SKM-1 treated with dmso at 0.1 percent for 144 hours (cell line): ENCODE data around the gene CD81.

ENCODE experiments used
- DNase-seq: peaks from one replicate; lab custom pipeline; 2025; ENCODE audit not compliant: unreplicated experiment; lab: John Stamatoyannopoulos, UW

CD81 gene

DNA sequence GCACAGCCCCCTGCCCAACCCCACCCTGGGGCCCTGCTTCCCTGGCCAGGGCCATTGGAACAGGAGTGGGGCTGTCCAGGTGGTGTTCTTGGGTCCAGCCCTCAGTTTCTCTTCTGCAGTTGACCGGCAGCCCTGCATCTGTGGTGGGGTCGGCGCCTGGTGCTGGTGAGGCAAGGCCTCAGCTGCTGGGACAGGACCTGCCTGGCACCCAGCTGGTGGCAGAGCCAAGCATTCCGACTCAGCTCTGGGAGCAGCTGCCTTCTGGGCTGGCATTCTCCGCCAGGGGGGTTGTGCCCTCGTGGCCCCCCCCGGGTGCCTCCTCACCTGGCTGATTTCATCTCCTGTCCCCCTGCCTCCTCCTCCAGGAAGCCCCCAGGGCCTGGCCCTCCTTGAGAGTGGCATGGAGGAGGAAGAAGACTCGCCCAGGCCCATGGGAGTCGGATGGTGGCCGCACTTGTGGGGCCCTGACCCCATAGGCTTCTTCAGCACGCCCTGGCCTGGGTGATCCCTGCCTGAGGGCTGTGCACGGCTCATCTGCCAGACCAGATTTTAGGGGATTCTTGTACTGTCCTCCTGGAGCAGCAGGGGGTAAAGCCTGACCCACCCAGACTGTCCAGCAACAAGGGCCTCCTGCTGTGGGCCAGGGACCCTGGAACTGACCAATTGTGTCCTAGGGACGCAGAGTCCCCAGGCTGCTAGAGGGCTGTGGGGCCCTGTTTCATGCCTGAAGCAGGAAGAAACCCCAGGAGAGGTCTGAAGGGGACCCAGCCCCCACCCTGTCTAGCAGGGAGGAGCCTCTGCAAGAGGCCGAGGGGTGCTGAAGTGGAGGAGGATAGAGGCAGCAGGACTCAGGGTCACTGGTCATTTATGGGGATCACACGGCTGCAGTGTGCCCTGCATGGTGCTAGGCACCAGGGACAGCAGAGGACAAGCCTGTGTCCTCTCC, 11.6 kb downstream of the CD81 start:
- no peak for DNase-seq

DNA sequence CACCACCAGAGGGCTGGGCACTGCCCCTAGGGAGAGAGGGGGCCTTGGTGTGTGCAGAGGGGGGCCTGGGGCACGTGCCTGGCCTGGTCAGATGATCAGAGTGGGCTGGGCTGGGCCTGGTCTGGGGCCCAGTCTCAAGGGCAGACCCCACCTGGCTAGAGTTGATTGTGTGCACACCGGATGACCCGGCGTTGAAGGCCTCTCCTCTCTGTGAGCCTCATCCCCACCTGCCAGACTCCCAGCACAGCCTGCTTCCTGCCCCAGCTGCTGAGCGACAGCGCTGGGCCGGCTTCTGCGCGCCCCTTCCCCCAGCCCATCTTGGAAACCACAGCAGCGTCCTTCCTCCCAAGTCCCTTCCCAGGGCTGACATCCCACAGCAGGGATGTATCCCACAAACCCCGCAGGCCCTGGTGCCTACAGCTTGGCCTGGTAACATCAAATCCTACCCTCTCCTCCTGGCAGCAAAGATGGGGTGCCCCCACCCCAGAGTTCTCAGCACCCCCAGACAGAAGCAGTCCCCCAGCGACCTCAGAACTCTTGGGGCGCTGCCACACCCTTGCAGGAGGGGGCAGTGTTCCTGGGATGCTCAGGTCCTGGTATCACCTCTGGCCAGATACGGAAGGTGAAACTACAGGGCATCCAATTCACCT, 12.4 kb downstream of the CD81 start:
- DNase-seq, result no peak

DNA sequence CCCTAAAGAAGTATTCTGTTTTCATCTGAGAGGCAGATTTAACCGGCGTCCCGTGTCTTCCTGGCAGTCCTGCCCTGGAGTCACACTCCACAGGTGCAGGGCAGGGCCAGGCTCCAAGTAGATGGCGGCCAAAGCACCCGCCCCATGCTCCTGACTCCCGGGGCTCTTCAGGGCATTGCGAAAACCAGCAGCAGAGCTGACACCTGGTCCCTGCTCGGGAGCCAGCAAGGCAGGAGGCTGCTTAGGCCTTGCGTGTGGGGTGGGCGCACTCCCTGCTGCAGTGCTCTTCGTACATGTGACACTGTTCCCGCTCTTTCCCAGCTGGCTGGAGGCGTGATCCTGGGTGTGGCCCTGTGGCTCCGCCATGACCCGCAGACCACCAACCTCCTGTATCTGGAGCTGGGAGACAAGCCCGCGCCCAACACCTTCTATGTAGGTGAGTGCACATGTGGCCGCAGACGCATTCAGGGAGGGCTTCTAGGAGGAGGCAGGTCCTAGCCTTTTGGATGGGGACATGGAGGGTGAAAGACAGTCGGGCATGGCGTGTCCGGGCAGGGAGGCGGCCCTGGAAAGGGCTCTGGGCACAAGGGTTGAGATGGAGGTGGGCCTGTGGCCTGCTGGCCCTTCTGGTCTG, 13.1 kb downstream of the CD81 start:
- DNase-seq, result no peak

DNA sequence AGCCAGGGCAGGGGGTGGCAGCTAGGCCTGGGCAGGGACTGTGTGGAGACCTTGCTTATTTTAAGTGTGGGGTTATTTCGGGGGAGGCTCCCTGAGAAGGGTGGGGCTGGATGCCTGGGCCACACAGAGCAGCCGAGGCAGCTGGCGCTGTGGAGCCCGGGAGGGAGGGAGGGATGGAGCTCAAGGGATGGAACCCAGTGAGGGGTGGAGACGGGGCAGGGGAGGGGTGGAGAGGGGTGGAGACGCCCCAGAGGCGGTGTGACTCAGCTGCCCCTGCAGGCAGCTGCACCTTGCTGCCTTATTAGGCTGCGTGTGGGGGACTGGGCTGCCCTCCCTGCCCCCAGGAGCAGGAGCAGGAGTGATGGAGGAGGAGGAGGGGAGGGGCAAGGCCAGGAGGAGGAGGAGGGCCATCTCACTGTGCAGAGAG, 13.6 kb downstream of the CD81 start:
- no peak for DNase-seq

DNA sequence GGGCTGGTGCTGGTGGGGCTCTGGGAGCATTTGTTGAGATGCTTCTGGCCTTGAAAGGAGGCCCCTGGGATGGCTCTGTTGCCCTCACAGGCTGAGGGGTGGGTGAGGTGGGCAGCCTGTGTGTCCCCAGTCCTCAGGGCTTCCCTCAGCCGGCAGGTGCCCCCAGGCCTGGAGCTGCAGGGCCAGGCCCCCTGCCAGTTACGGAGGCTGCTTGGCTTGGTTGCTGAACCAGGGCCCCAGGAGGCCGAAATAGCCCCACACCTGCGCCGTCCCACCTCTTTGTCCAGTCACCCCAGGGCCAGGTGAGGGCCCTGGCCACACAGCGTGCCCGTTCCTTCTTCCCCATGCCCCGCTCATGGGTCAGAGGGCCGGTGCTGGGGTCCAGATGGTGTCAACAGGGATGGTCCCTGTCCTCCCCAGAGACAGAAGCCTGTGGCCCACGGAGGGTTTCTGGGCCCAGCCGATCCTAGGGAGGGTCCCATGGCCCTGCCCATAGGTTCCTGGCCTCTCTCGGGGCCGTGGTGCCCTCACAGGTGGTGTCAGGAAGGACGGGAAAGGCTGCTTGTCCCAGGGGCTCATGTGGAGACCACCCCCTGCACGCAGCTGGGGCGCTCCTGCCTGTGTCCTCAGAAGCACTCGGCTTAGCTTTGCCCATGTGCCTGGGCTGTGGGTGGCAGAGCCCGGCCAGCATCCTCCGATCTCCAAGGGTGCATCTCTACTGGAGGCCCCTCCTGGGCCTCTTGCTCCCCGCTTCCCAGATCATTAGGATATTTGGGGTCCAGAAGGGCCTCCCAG, 14.3 kb downstream of the CD81 start:
- no peak for DNase-seq

DNA sequence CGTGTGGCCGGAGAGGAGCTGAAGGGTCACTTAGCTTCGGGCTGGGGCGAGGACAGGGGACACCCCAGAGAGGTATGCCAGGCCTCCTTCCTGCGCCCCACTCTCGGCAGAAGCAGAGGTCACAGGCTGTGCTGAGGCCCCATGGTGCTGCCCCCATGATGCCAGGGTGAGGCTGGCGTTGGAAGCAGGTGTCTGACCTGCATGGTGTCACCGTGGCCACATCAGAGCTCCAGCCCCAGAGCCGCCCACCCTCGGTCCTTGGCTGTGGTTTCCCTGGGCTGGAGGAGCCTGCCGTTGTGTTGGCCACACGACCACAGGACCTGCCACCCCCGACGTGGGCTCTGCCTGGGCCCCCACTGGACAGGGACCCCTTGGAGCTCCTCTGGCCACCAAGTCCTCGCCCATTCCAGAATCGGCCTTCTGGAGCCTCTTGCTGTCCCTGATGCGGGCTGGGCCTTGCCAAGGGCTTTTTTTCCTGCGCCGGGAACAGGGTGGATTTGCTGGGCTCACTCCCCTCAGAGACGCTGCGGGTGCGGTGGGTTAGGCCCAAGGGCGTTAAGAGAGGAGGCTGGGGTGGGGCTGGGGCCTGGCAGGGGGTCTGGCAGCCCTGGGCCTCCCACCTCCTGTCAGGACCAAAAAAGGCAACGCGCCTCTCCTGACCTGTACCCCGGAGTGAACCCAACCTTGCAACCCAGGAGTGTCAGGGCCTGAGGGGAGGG, 15.3 kb downstream of the CD81 start:
- no peak for DNase-seq

DNA sequence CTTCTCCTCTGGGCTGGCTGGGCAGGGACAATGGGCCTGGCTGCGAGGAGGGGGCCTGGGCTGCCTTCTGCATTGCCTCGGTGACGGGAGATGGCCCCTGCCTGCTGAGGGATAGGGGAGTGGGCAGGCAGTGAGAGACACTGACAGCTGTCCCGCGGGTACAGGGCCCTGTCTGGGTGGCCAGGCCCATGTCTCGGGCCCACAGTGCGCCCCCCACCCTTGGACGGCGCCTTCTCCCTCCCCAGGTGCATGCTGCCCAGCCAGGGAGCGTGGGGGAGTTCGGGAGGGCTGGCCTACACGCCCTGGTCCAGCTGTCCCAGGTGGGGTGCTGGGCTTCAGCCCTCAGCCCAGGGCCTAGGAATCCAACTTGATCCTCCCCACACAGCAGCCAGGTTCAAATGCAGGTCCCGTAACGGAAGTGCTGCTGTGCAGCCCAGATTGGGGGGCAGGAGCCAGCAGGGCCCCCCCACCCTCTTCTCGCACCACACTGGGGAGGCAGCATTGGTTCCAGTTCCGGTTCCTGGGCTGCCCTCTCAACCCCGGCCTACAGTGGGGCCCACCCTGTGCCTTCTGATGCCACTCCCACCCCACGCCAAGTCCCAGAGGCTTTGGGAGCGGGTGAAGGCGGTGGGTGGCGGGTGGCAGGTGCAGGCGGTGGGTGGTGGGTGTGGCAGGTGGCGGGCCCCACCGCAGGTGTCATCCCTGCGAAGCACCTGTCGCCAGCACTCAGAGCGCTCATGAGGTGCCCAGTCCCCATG, 16.2 kb downstream of the CD81 start:
- DNase-seq, result no peak

DNA sequence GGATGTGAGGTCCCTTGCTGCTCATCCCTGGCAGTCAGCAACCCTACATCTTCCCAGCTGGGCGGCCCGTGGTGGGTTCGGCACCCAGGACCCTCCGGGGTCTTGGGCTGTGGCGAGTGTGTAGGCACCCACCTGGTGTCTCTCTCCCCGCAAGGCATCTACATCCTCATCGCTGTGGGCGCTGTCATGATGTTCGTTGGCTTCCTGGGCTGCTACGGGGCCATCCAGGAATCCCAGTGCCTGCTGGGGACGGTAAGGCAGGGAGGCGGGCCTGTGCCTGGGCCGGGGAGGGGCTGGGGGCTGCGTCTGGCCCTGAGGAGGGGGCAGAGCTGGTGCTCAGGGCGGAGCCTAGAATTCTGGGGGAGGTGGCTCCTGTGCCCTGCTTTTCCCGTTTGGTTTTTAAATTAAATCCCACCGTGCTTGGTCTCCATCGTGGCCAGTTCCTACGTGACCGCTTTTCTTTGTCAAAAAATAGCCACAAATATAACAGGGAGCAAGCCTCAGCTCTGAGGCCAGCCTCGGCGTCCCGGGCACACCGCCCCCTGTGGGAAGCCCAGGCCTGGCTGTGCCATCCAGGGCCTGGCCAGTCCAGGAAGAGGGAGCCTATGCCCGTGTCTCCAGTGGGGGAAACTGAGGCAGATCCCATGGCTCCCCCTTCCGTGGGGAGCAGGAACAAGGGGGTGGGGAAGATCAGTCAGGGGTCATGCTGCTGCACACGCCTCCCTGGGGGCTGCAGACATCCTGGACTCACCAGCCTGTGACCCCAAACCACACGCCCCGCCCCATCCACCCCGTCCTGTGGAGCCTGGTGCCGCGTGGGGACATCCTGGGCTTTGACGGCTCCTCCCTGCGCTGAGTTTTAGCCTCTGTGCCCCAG, 17.1 kb downstream of the CD81 start:
- DNase-seq, result no peak

DNA sequence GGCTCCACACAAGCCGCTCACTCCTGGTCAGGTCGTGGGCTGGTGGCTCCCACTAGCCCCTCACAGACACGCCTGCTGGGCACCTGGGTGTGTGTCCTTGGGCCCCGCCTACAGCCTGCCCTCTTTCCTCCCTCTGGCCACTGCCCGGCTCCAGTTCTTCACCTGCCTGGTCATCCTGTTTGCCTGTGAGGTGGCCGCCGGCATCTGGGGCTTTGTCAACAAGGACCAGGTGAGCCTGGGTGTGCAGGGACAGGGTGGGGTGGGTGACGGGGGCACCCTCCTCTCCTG, 17.7 kb downstream of the CD81 start:
- no peak for DNase-seq

DNA sequence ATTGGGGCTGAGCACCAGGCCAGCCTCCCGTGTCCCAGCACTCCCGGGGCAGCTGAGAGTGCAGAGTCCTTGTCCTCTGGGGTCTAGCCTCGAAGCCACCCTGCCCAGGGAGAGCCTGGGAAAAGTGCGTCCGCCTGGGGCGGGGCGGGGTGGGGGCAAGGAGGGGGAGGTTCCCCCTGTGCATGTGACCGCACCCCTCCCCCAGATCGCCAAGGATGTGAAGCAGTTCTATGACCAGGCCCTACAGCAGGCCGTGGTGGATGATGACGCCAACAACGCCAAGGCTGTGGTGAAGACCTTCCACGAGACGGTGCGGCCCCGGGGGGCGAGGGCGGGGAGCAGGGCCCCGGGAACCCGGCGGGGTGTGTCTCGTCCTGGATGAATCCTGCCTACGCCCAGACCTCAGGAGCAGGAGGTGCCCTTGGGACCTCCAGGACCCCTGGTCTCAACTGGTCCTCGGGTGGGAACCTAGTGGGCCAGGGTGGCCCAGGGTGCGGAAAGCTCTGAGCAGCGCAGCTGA, 18.2 kb downstream of the CD81 start:
- DNase-seq, result no peak

DNA sequence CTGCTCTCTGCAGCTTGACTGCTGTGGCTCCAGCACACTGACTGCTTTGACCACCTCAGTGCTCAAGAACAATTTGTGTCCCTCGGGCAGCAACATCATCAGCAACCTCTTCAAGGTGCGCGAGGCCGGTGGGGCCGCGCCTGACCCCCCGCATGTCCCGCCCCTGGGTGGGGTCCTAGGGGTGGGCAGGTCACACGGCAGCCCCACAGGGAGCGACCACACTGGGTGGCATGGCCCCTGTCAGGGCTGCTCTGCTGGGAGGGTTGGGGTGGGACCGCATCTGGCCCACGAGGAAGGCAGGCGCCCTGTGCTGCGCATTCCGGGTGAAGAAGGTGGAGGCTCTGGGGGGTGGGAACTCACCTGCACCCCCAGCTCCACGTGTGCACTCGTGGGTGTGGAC, 18.7 kb downstream of the CD81 start:
- DNase-seq, result no peak

DNA sequence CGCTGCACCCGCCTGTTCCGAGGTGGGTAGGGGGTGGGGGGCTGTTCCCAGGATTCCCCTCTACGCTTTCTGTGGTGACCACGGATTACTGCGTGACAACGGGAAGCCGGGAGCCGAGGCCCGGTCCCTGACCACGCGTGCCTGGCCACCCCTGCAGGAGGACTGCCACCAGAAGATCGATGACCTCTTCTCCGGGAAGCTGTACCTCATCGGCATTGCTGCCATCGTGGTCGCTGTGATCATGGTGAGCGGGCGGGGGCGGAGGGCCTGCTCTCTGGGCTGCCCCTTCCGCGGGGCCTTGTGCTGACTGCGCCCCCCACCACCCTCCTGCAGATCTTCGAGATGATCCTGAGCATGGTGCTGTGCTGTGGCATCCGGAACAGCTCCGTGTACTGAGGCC, 19.4 kb downstream of the CD81 start:
- no peak for DNase-seq

DNA sequence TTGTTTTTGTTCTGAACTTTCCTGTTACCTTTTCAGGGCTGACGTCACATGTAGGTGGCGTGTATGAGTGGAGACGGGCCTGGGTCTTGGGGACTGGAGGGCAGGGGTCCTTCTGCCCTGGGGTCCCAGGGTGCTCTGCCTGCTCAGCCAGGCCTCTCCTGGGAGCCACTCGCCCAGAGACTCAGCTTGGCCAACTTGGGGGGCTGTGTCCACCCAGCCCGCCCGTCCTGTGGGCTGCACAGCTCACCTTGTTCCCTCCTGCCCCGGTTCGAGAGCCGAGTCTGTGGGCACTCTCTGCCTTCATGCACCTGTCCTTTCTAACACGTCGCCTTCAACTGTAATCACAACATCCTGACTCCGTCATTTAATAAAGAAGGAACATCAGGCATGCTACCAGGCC, 19.9 kb downstream of the CD81 start:
- no peak for DNase-seq

DNA sequence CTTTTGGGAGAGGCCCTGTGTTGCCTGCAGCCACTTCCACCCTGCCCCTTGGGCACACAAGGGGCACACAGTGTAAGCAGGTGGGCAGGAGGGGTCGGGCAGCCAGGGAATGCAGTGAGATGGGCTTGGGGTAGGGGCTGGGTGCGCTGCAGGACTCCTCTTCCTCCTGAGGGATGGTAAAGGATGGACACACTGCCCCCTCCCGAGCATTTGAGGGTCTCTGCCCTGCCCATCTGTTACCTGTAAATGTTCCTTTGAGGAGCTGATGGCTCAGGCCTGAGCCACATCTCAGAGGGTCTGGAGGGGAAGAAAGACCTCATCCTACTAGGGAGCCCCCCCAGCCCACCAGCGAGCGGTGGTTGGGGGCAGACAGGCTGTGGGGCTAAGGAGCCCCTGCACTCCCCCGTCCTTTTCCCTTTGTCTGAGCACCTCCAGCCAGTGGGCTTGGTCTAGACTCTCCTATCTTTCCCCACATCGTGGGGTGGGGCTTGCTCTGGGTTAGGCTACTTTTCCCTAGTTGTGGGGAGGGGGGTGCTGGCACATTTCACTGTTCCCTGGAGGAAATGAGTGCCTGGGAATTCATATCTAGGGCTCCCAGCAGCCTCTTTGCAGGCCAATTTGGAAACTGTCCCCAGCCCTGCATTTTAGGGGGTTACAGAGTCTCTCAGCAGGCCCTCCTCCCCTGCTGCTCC, 21.7 kb downstream of the CD81 start:
- no peak for DNase-seq

DNA sequence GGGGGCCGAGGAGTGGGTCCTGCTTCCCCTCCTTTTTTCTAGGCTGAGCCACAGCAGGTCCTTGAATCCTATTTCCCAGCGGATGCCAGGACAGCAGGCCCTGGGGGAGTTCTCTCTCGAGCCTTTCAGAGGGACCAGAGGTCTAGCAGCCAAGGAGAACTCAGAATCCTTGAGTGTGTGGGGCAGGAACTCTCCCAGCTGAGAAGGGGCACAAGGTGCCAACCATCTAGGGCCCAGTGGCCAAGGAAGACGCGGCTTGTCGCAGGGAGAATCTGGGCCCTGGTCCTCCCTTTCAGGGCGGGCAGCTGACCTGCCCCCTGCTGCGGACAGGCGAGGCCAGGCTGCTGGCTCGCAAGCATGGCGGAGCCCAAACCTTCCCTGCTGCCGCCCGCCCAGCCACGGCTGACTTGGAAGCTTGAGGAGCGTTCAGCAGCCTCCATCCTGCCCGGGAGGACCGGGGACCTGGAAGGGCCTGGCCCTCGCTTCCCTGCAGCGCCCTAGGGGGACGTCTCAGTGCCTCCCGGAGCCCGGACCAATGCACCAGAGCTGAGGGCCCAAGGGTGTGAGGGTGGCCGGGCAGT, 22.5 kb downstream of the CD81 start:
- DNase-seq, result no peak

DNA sequence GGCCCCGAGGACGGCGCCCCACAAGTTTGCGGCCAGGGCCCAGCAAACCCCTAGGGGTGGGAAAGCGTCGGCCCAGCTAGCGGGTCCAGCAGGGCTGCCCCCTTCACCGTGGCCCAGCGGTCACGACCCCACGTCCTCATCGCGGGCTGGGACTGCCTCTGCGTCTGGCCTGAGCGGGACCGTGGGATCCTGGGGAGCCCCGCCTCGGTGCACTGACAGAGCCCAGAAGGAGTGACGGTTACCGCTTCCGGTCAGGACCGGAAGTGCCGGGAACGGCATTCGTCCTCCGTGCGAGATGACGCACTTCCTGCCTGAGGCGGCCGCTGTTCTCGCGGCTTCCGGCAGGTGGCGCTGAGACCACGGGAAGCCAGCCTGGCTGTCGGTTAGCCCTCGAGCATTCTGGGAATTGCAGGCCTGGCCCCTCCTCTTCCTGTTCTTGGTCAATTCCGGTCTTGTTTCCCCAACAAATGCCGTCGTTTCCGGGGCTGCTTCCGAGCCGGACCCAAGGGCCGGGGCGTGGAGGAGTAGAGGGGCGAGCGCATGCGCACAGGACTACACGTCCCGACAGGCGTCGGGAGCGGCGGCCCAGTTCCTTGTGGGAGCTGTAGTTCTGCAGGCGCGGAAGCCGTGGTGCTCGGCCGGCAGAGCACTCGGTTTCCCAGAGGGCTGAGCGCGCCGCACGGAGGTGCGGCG, 23.1 kb downstream of the CD81 start, which contains the start of gene TSSC4:
Gene TSSC4 (plus strand): TSS at position 682 of the 693 bp plus-strand sequence. CDS start 1,884 bp downstream, outside the sequence.
- peak; percentile 100 for DNase-seq

DNA sequence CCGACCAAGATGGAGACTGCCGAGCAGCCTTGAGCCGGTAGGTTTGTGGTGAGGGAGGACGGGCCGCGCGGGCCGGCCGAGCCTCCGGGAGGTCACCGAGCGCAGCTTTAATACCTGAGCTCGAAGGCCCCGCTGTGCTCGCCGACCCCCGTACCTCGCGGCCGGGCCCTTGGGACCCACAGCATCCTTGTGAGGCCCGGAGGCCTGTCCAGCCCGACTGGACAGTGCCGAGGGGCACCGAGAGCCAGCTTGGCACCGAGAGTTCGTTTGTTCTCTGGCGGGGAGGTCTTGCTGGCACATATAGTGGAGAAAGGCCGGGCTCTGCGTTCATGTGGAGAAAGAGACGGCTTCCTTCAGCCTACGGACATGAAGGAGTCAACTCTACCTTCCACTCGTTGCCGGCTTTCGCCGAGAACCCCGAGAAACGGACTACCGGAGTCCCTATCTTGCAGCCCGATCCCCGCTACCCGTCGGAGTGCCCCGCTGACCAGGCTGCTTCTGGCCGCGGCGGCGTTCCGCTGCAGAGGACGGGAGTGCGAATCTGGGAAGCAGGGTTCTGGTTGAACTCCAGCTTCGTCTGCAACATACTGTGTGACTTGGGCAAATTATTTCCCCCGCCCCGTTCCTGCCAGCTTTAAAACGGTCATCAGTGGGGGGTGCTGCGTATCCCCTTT, 23.8 kb downstream of the CD81 start:
- DNase-seq, result no peak
